Activated effector memory CD4-positive, alpha-beta T cell treated with anti-CD3 and anti-CD28 coated beads, Interleukin-2, amount 50 U/mL, for 16 hours (primary cell): ENCODE measurements around the gene AIP.
A peak's percentile ranks its signal among the peaks of the same experiment; 100 is the strongest.

Source experiments
- DNase-seq: peaks from one replicate; pipeline ENCODE4 v3.0.0-alpha.2; 2020

Gene AIP

GRCh38 chr11:67494371-67495233 lies 11.8 kb downstream of the AIP start:
- peak; percentile 62 for DNase-seq

- DNase-seq: peak; percentile 60
These were observed 12.6 kb downstream of the AIP start for GRCh38 chr11:67495234-67496005.

GRCh38 chr11:67496113-67496512 lies 13.3 kb downstream of the AIP start:
- DNase-seq: peak; percentile 45

- DNase-seq: peak; percentile 54
These were observed 14.9 kb downstream of the AIP start for GRCh38 chr11:67497656-67498291.

GRCh38 chr11:67498544-67498972 lies 15.7 kb downstream of the AIP start:
- DNase-seq: peak; percentile 57

GRCh38 chr11:67499808-67500483 lies 17.1 kb downstream of the AIP start:
- peak; percentile 59 for DNase-seq

- DNase-seq: no peak
These were observed 17.6 kb downstream of the AIP start for GRCh38 chr11:67500484-67500821.

GRCh38 chr11:67500831-67501715 lies 18.2 kb downstream of the AIP start:
- no peak for DNase-seq

GRCh38 chr11:67501854-67502253 lies 19.0 kb downstream of the AIP start:
- DNase-seq: no peak

- no peak for DNase-seq
These were observed 19.6 kb downstream of the AIP start for GRCh38 chr11:67502328-67502979.

- no peak for DNase-seq
These were observed 20.5 kb downstream of the AIP start for GRCh38 chr11:67503119-67504004.

- peak; percentile 80 for DNase-seq
These were observed 21.5 kb downstream of the AIP start for GRCh38 chr11:67504005-67504949.

GRCh38 chr11:67504950-67505581 lies 22.2 kb downstream of the AIP start, which contains the start of gene PITPNM1:
TSS of gene PITPNM1 (minus strand) at chr11:67505363. CDS start at chr11:67504180, 1,183 bp downstream.
- DNase-seq: peak; percentile 91

GRCh38 chr11:67505605-67506396 lies 23.0 kb downstream of the AIP start:
- DNase-seq: peak; percentile 97

GRCh38 chr11:67506426-67507051 lies 23.7 kb downstream of the AIP start:
- DNase-seq: no peak

GRCh38 chr11:67507242-67507863 lies 24.5 kb downstream of the AIP start:
- no peak for DNase-seq
